HG03442 (cell line): ENCODE measurements around the gene ASPDH.

Experiments used
- ATAC-seq: cut with Tn5 transposase; IDR thresholded peaks from one replicate; pipeline ENCODE4 v1.9.1; 2021; ENCODE audit warnings: mild to moderate bottlenecking, moderate library complexity; ENCODE audit not compliant: unreplicated experiment

Gene ASPDH

GRCh38 chr19:50513746-50514345 is at the start of gene ASPDH:
Gene ASPDH, minus strand, starts transcription at chr19:50513913. Its CDS starts 90 bp downstream, at chr19:50513823.
- ATAC-seq, result no peak

- no peak for ATAC-seq
Observed at GRCh38 chr19:50562996-50563395, 49.3 kb upstream of the ASPDH start.

GRCh38 chr19:50562329-50562728 is 48.6 kb upstream of the ASPDH start:
- no peak for ATAC-seq

- ATAC-seq, result no peak
Observed at GRCh38 chr19:50559636-50560035, 45.9 kb upstream of the ASPDH start.

- ATAC-seq, result no peak
Observed at GRCh38 chr19:50558449-50558848, 44.7 kb upstream of the ASPDH start.

- no peak for ATAC-seq
Observed at GRCh38 chr19:50558039-50558438, 44.3 kb upstream of the ASPDH start.

GRCh38 chr19:50557009-50557613 is 43.4 kb upstream of the ASPDH start:
- no peak for ATAC-seq

- ATAC-seq, result no peak
Observed at GRCh38 chr19:50556282-50557008, 42.7 kb upstream of the ASPDH start.

- no peak for ATAC-seq
Observed at GRCh38 chr19:50555450-50556281, 42.0 kb upstream of the ASPDH start.

GRCh38 chr19:50555033-50555432 is 41.3 kb upstream of the ASPDH start:
- no peak for ATAC-seq

- ATAC-seq, result no peak
Observed at GRCh38 chr19:50554212-50554611, 40.5 kb upstream of the ASPDH start.

GRCh38 chr19:50553134-50553703 is 39.5 kb upstream of the ASPDH start:
- ATAC-seq, result no peak

- no peak for ATAC-seq
Observed at GRCh38 chr19:50552540-50552939, 38.8 kb upstream of the ASPDH start.

- no peak for ATAC-seq
Observed at GRCh38 chr19:50551715-50552187, 38.0 kb upstream of the ASPDH start.

GRCh38 chr19:50551034-50551714 is 37.5 kb upstream of the ASPDH start:
- no peak for ATAC-seq

- no peak for ATAC-seq
Observed at GRCh38 chr19:50550594-50550966, 36.9 kb upstream of the ASPDH start.

GRCh38 chr19:50549927-50550593 is 36.3 kb upstream of the ASPDH start:
- ATAC-seq, result no peak

GRCh38 chr19:50549059-50549926 is 35.6 kb upstream of the ASPDH start:
- ATAC-seq, result no peak
